K562 (cell line): ENCODE measurements around the gene TNFAIP3. TPM values are rescaled to one million over a fixed set of nuclear protein-coding genes. Genes with fewer than 3 reads are reported as not detected.

Source experiments
- CAMTA2 ChIP-seq: fragments of 250-450 bp; sonication (Bioruptor Pico); conservative IDR thresholded peaks from 2 replicates; pipeline ENCODE4 v1.5.1; 2022
- CCAR2 ChIP-seq: fragments of 200-400 bp; formaldehyde crosslinking; IDR thresholded peaks from 2 replicates; pipeline ENCODE4 v1.6.1; 2017; ENCODE audit warnings: mild to moderate bottlenecking, low read depth, low read length
- E2F3 ChIP-seq: fragments of 250-450 bp; sonication (Bioruptor Pico); IDR thresholded peaks from 2 replicates; pipeline ENCODE4 v1.4.0; 2020; ENCODE audit warnings: mild to moderate bottlenecking
- GATAD2B ChIP-seq: fragments of 450-650 bp; IDR thresholded peaks from 2 replicates; pipeline ENCODE4 v1.6.1; 2017; ENCODE audit warnings: mild to moderate bottlenecking, borderline replicate concordance
- HOXB6 ChIP-seq: fragments of 250-450 bp; sonication (Bioruptor Pico); IDR thresholded peaks from 2 replicates; pipeline ENCODE4 v1.5.1; 2022; ENCODE audit warnings: mild to moderate bottlenecking, borderline replicate concordance
- KLF6 ChIP-seq: fragments of 250-450 bp; sonication (Bioruptor Pico); IDR thresholded peaks from 2 replicates; pipeline ENCODE4 v1.4.0; 2020; ENCODE audit warnings: mild to moderate bottlenecking, moderate library complexity, borderline replicate concordance
- MTA3 ChIP-seq: fragments of 450-650 bp; formaldehyde crosslinking; IDR thresholded peaks from 2 replicates; pipeline ENCODE4 v1.6.1; 2017; ENCODE audit warnings: mild to moderate bottlenecking, borderline replicate concordance
- NR2F6 ChIP-seq: fragments of 450-650 bp; formaldehyde crosslinking; IDR thresholded peaks from 2 replicates; pipeline ENCODE4 v1.4.0; 2020; ENCODE audit warnings: mild to moderate bottlenecking
- PRPF4 ChIP-seq: fragments of 200-400 bp; formaldehyde crosslinking; IDR thresholded peaks from one replicate; pipeline ENCODE4 v1.6.1; 2017; ENCODE audit warnings: low read length, low read depth, mild to moderate bottlenecking; ENCODE audit not compliant: insufficient read depth, poor library complexity, severe bottlenecking
- TAF15 ChIP-seq: fragments of 200-400 bp; formaldehyde crosslinking; IDR thresholded peaks from 2 replicates; pipeline ENCODE4 v1.6.1; 2017; ENCODE audit warnings: mild to moderate bottlenecking, low read depth, low read length, moderate library complexity
- TAF7 ChIP-seq: fragments of 450-650 bp; IDR thresholded peaks from 2 replicates; pipeline ENCODE4 v1.6.1; 2016; ENCODE audit warnings: missing genetic modification characterization, missing compliant biosample characterization
- XRCC3 ChIP-seq: fragments of 450-650 bp; IDR thresholded peaks from 2 replicates; pipeline ENCODE4 v1.6.1; 2017; ENCODE audit warnings: mild to moderate bottlenecking, moderate library complexity
- ZBED1 ChIP-seq: IDR thresholded peaks from 2 replicates; pipeline ENCODE4 v1.6.1; 2014
- ZBTB11 ChIP-seq, 3 experiments: fragments of 200-800 bp in 1 of 3; fragments of 250-450 bp in 1 of 3; fragments of 450-650 bp in 1 of 3; sonication (Bioruptor Pico) in 1 of 3; sonication (Bioruptor generic) in 1 of 3; formaldehyde crosslinking in 1 of 3; IDR thresholded peaks; 2 replicates each; pipeline versions ENCODE4 v1.6.1 to v1.8.0; 2016 to 2022; ENCODE audit warnings: mild to moderate bottlenecking in 2 of 3, missing genetic modification characterization in 2 of 3, missing compliant biosample characterization in 1 of 3, moderate library complexity in 1 of 3
- ZNF511 ChIP-seq: sonication (generic); formaldehyde crosslinking; IDR thresholded peaks from 2 replicates; pipeline ENCODE4 v1.8.0; 2022; ENCODE audit warnings: mild to moderate bottlenecking, missing genetic modification reagents
- ZNF561 ChIP-seq: fragments of 450-650 bp; formaldehyde crosslinking; conservative IDR thresholded peaks from 2 replicates; pipeline ENCODE4 v1.4.0; 2020; ENCODE audit warnings: mild to moderate bottlenecking, moderate library complexity
- ZNF785 ChIP-seq: fragments of 250-450 bp; sonication (Bioruptor Pico); IDR thresholded peaks from 2 replicates; pipeline ENCODE4 v1.4.0; 2020; ENCODE audit warnings: mild to moderate bottlenecking
- polyA plus RNA-seq, 8 experiments: library from polyadenylated mRNA; depleted of rRNA in 4 of 8; stranded (reverse) in 5 of 8; unstranded in 3 of 8; fragments of >200 nt; fragmentation: Nextera tagmentation in 2 of 8; fragmentation: Illumina TruSeq in 1 of 8; extraction: Ambion mirVana in 2 of 8; extraction: Trizol in 1 of 8; gene quantifications; 2 replicates each; pipeline versions ENCODE4 v1.2.1 to v1.2.3, GENCODE V29; 2011 to 2014; ENCODE audit warnings: inconsistent platforms in 1 of 8, missing spikeins in 1 of 8
- total RNA-seq, 7 experiments: library from RNA; depleted of rRNA in 6 of 7; stranded (reverse); fragments of >200 nt in 6 of 7; fragmentation: Illumina TruSeq in 2 of 7; extraction: Trizol in 2 of 7; gene quantifications; 2 replicates each; pipeline versions ENCODE4 v1.2.1 to v1.2.3, GENCODE V29; 2011 to 2021; ENCODE audit warnings: low replicate concordance in 1 of 7
- TF ChIP-seq, protein P1 (sequence below), 2 experiments: fragments of 450-650 bp in 1 of 2; IDR thresholded peaks; 2 replicates each; pipeline ENCODE4 v1.6.1; 2011 to 2017; ENCODE audit warnings: low read depth in 2 of 2, antibody characterized with exemption in 1 of 2, borderline replicate concordance in 1 of 2, low read length in 1 of 2, mild to moderate bottlenecking in 1 of 2, mixed read lengths in 1 of 2; ENCODE audit not compliant: control insufficient read depth in 1 of 2
- TF ChIP-seq, protein P2 (sequence below): fragments of 250-450 bp; sonication (Bioruptor Pico); IDR thresholded peaks from 2 replicates; pipeline ENCODE4 v1.4.0; 2020; ENCODE audit warnings: mild to moderate bottlenecking

TNFAIP3 gene
- total and polyA plus RNA-seq, 9 of the 15 experiments (the other 6 are each of a cell fraction or from before 2014, with no cell fraction given) = 0.79 to 17.0 (median 6.4) TPM

- TF ChIP-seq, protein P1, sequence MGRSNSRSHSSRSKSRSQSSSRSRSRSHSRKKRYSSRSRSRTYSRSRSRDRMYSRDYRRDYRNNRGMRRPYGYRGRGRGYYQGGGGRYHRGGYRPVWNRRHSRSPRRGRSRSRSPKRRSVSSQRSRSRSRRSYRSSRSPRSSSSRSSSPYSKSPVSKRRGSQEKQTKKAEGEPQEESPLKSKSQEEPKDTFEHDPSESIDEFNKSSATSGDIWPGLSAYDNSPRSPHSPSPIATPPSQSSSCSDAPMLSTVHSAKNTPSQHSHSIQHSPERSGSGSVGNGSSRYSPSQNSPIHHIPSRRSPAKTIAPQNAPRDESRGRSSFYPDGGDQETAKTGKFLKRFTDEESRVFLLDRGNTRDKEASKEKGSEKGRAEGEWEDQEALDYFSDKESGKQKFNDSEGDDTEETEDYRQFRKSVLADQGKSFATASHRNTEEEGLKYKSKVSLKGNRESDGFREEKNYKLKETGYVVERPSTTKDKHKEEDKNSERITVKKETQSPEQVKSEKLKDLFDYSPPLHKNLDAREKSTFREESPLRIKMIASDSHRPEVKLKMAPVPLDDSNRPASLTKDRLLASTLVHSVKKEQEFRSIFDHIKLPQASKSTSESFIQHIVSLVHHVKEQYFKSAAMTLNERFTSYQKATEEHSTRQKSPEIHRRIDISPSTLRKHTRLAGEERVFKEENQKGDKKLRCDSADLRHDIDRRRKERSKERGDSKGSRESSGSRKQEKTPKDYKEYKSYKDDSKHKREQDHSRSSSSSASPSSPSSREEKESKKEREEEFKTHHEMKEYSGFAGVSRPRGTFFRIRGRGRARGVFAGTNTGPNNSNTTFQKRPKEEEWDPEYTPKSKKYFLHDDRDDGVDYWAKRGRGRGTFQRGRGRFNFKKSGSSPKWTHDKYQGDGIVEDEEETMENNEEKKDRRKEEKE (IDR thresholded peaks at IDR 0.05; ENCODE audit: borderline replicate concordance in 1 of 2, control insufficient read depth in 1 of 2, low read depth in 2 of 2, low read length in 1 of 2) = no peak
- TF ChIP-seq ZNF561 (CRISPR knock-in tag) = no peak
- 0 out of 2 replicates have a peak, but pooled peaks have one; percentile 56 for TF ChIP-seq MTA3
- 0 out of 2 replicates have a peak, but pooled peaks have one; percentile 38 for TF ChIP-seq E2F3 (CRISPR knock-in tag)
- TF ChIP-seq KLF6 = no peak
- TF ChIP-seq ZNF511 = no peak
- no peak for TF ChIP-seq CCAR2
- 0 out of 2 replicates have a peak, but pooled peaks have one; percentile 12 for TF ChIP-seq NR2F6 (CRISPR knock-in tag)
- peak; percentile 37; the same call in 1 of the 2 replicates for TF ChIP-seq GATAD2B
- TF ChIP-seq TAF7 (tag) = no peak
- TF ChIP-seq, protein P2, sequence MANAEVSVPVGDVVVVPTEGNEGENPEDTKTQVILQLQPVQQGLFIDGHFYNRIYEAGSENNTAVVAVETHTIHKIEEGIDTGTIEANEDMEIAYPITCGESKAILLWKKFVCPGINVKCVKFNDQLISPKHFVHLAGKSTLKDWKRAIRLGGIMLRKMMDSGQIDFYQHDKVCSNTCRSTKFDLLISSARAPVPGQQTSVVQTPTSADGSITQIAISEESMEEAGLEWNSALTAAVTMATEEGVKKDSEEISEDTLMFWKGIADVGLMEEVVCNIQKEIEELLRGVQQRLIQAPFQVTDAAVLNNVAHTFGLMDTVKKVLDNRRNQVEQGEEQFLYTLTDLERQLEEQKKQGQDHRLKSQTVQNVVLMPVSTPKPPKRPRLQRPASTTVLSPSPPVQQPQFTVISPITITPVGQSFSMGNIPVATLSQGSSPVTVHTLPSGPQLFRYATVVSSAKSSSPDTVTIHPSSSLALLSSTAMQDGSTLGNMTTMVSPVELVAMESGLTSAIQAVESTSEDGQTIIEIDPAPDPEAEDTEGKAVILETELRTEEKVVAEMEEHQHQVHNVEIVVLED (CRISPR knock-in tag) = no peak
- no peak for TF ChIP-seq TAF15
- 0 out of 6 replicates have a peak, but pooled peaks of 1 of the 3 experiments have one; percentile 51 for TF ChIP-seq ZBTB11 (CRISPR knock-in tag; IDR thresholded peaks at IDR 0.05)
- TF ChIP-seq ZBED1 = no peak
- TF ChIP-seq PRPF4 = no peak
- TF ChIP-seq XRCC3 = no peak
- TF ChIP-seq HOXB6 (CRISPR knock-in tag) = no peak
- TF ChIP-seq CAMTA2 (CRISPR knock-in tag) = no peak
- TF ChIP-seq ZNF785 (CRISPR knock-in tag) = no peak
Measured at GRCh38 chr6:137864812-137865508, 2.1 kb upstream of the TNFAIP3 start (continued).
